DOHH2 (cell line): Measurements from ENCODE around the gene ADPRH.

Experiments used
- H3F3A ChIP-seq: fragments of 200-600 bp; sonication (generic), shearing (Covaris generic); 2 replicates; pipeline ENCODE4 v1.6.0; 2016; ENCODE audit warnings: antibody characterized with exemption, mild to moderate bottlenecking; ENCODE audit not compliant: control insufficient read depth, insufficient read depth
- H3K27ac ChIP-seq: fragments of 200-600 bp; sonication (generic); 2 replicates; pipeline ENCODE4 v1.5.1; 2014; ENCODE audit warnings: low read depth, mild to moderate bottlenecking, low read length, moderate library complexity
- H3K27me3 ChIP-seq: fragments of 200-600 bp; sonication (generic); 2 replicates; pipeline ENCODE4 v1.6.1; 2014; ENCODE audit warnings: mild to moderate bottlenecking, low read length, mixed read lengths; ENCODE audit not compliant: control insufficient read depth
- H3K36me3 ChIP-seq: fragments of 200-600 bp; sonication (generic); 2 replicates; pipeline ENCODE4 v1.6.1; 2014; ENCODE audit warnings: mild to moderate bottlenecking, low read length, moderate library complexity, mixed read lengths; ENCODE audit not compliant: control insufficient read depth
- H3K4me1 ChIP-seq: fragments of 200-600 bp; sonication (generic); 2 replicates; pipeline ENCODE4 v1.6.1; 2014; ENCODE audit warnings: mild to moderate bottlenecking, low read length, mixed read lengths; ENCODE audit not compliant: control insufficient read depth
- H3K4me2 ChIP-seq: fragments of 200-600 bp; sonication (generic); 2 replicates; pipeline ENCODE4 v1.6.0; 2014; ENCODE audit warnings: mild to moderate bottlenecking, low read length, moderate library complexity
- H3K4me3 ChIP-seq: fragments of 200-600 bp; sonication (generic); 2 replicates; pipeline ENCODE4 v1.5.1; 2014; ENCODE audit warnings: mild to moderate bottlenecking, low read length, mixed read lengths
- H3K79me2 ChIP-seq: fragments of 200-600 bp; sonication (generic); 2 replicates; pipeline ENCODE4 v1.6.1; 2014; ENCODE audit warnings: mild to moderate bottlenecking, low read length, mixed read lengths; ENCODE audit not compliant: control insufficient read depth
- H3K9me2 ChIP-seq: fragments of 200-600 bp; sonication (generic); replicated peaks from 2 replicates; pipeline ENCODE4 v1.6.1; 2014; ENCODE audit warnings: mild to moderate bottlenecking, low read length, mixed read lengths; ENCODE audit not compliant: control insufficient read depth
- H3K9me3 ChIP-seq: fragments of 200-600 bp; sonication (generic); 2 replicates; pipeline ENCODE4 v1.6.1; 2014; ENCODE audit warnings: antibody characterized with exemption, low read length, mixed read lengths; ENCODE audit not compliant: control insufficient read depth, insufficient read depth
- H4K20me1 ChIP-seq: fragments of 200-600 bp; sonication (generic); 2 replicates; pipeline ENCODE4 v1.6.0; 2014; ENCODE audit warnings: low read depth, mild to moderate bottlenecking, antibody characterized with exemption, low read length, moderate library complexity; ENCODE audit not compliant: control insufficient read depth, insufficient read depth
- CTCF ChIP-seq: fragments of 200-600 bp; sonication (generic); IDR thresholded peaks from one replicate; pipeline ENCODE4 v1.5.1; 2014; ENCODE audit warnings: antibody characterized with exemption, mild to moderate bottlenecking, low read depth, low read length; ENCODE audit not compliant: poor library complexity, severe bottlenecking
- EZH2phosphoT487 ChIP-seq: fragments of 200-600 bp; sonication (generic); IDR thresholded peaks from 2 replicates; pipeline ENCODE4 v1.6.1; 2017; ENCODE audit warnings: borderline replicate concordance, mild to moderate bottlenecking, antibody characterized with exemption, low read length, moderate library complexity, mixed read lengths

The ADPRH gene

GRCh38 chr3:119630880-119631329 lies 51.6 kb downstream of the ADPRH start:
- Histone ChIP-seq H3K27me3 (peaks cover 47% of the 10 kb centered on the region), H3K9me3 (no peaks in the 10 kb centered on the region), H3K79me2 (no peaks in the 10 kb centered on the region), H4K20me1 (no peaks in the 10 kb centered on the region), H3K4me1 (no peaks in the 10 kb centered on the region), H3K4me2 (no peak overlapping the region), H3K27ac (no peak overlapping the region), H3K4me3 (no peak overlapping the region), H3F3A (no peaks in the 10 kb centered on the region), H3K9me2 (no peaks in the 10 kb centered on the region), H3K36me3 (no peaks in the 10 kb centered on the region)
- no peak for TF ChIP-seq CTCF

- Histone ChIP-seq H3K4me1 (no peaks in the 10 kb centered on the region), H4K20me1 (no peaks in the 10 kb centered on the region), H3K27ac (no peak overlapping the region), H3K9me2 (no peaks in the 10 kb centered on the region), H3K9me3 (no peaks in the 10 kb centered on the region), H3K4me3 (no peak overlapping the region), H3K27me3 (peaks cover 40% of the 10 kb centered on the region), H3K4me2 (no peak overlapping the region), H3K79me2 (no peaks in the 10 kb centered on the region), H3K36me3 (no peaks in the 10 kb centered on the region), H3F3A (no peaks in the 10 kb centered on the region)
- no peak for TF ChIP-seq CTCF
- TF ChIP-seq EZH2phosphoT487: no peak
Measured at GRCh38 chr3:119631516-119631915, 52.2 kb downstream of the ADPRH start.

- Histone ChIP-seq H3K4me1 (no peaks in the 10 kb centered on the region), H3K36me3 (no peaks in the 10 kb centered on the region), H3K27ac (no peak overlapping the region), H3K9me2 (no peaks in the 10 kb centered on the region), H3K9me3 (no peaks in the 10 kb centered on the region), H3K4me2 (no peak overlapping the region), H3K79me2 (no peaks in the 10 kb centered on the region), H3K4me3 (no peak overlapping the region), H3F3A (no peaks in the 10 kb centered on the region), H4K20me1 (no peaks in the 10 kb centered on the region), H3K27me3 (peaks cover 34% of the 10 kb centered on the region)
- TF ChIP-seq EZH2phosphoT487 (no peak), CTCF (no peak)
Measured at GRCh38 chr3:119632216-119632615, 52.9 kb downstream of the ADPRH start.

- Histone ChIP-seq H3K27ac (no peak overlapping the region), H3F3A (no peaks in the 10 kb centered on the region), H3K4me1 (peaks cover under 1% of the 10 kb centered on the region), H4K20me1 (no peaks in the 10 kb centered on the region), H3K9me3 (no peaks in the 10 kb centered on the region), H3K27me3 (peaks cover 28% of the 10 kb centered on the region), H3K9me2 (no peaks in the 10 kb centered on the region), H3K4me2 (no peak overlapping the region), H3K79me2 (no peaks in the 10 kb centered on the region), H3K4me3 (no peak overlapping the region), H3K36me3 (no peaks in the 10 kb centered on the region)
- TF ChIP-seq EZH2phosphoT487 (no peak), CTCF (no peak)
Measured at GRCh38 chr3:119632829-119633228, 53.5 kb downstream of the ADPRH start.
